Right cardiac atrium (tissue), 5 donors: ENCODE results near the gene EHMT1. TPM values are rescaled to one million over a fixed set of nuclear protein-coding genes. Genes with fewer than 3 reads are reported as not detected.

Experiments used
- ATAC-seq, 2 donors: fragments of 200-7000 bp; cut with Tn5 transposase; one replicate each; pipeline versions ENCODE4 v1.8.0 to v1.9.1; 2020; ENCODE audit warnings: moderate library complexity in 2 of 2, mild to moderate bottlenecking in 1 of 2
- DNase-seq, 3 donors: peaks; one replicate each; pipeline ENCODE4 v3.0.0-alpha.2; 2020
- H3K27ac ChIP-seq: one replicate; pipeline ENCODE4 v1.5.1; 2013; ENCODE audit warnings: mild to moderate bottlenecking, low read length, control low read depth, moderate library complexity
- H3K27me3 ChIP-seq: one replicate; pipeline ENCODE4 v1.6.1; 2013; ENCODE audit not compliant: control insufficient read depth, insufficient read depth
- H3K4me1 ChIP-seq: one replicate; pipeline ENCODE4 v1.6.1; 2013; ENCODE audit warnings: low read length; ENCODE audit not compliant: control insufficient read depth, insufficient read depth
- H3K4me3 ChIP-seq: one replicate; pipeline ENCODE4 v1.5.1; 2013; ENCODE audit warnings: low read length, control low read depth
- H3K9me3 ChIP-seq: one replicate; pipeline ENCODE4 v1.6.1; 2013; ENCODE audit warnings: low read length; ENCODE audit not compliant: control insufficient read depth
- WGBS: extraction: QIAGEN DNeasy Blood & Tissue Kit; methylation state at CpG from one replicate; pipeline ENCODE4 v1.1.7; 2013; 5-methylcytosine and 5-hydroxymethylcytosine counted together
- intact Hi-C, 4 donors: fragments of 100-400 bp; cut with DNase I; formaldehyde crosslinking; loops; one replicate each; pipeline versions ENCODE4 v1.11.0 to v1.14.0; 2022 to 2023
- polyA plus RNA-seq: library from polyadenylated mRNA; stranded (reverse); fragments of 200-250 nt; gene quantifications from one replicate; pipeline ENCODE4 v1.2.3, GENCODE V29; 2013
- total RNA-seq, 4 donors: library from RNA; stranded (reverse); fragmentation: NEBNext Ultra II Directional; extraction: Animal tissue kit (Norgen Biotek cat#: 25700); gene quantifications; one replicate each; pipeline ENCODE4 v1.2.1, GENCODE V29; 2021
- donor health status: healthy with polysubstance abuse.
- donor health status: DM: no; HTN: yes; CAD: no.
- donor health status: DM: no; HTN: no; CAD: no.
- donor health status: DM: no; HTN: yes; CAD: no; lungs with severe emphysema.
- donor health status: DM: yes; HTN: yes; CAD: no.

The EHMT1 gene
- total and polyA plus RNA-seq, 5 donors: 23.3 to 38.6 (median 36.0) TPM

GRCh38 chr9:137838576-137838975, 219.8 kb downstream of the EHMT1 start:
- Histone ChIP-seq H3K27me3 (no peaks in the 10 kb centered on the region), H3K9me3 (no peaks in the 10 kb centered on the region), H3K4me1 (no peaks in the 10 kb centered on the region), H3K27ac (no peak overlapping the region), H3K4me3 (no peak overlapping the region)
- DNase-seq (no peak), ATAC-seq (no peak)
- intact Hi-C loops: no loop called here
- WGBS: 94% methylated on average over 10 of the region's 10 CpGs

GRCh38 chr9:137843355-137843754, 224.6 kb downstream of the EHMT1 start:
- DNase-seq (no peak), ATAC-seq (no peak)
- H3K4me1 ChIP-seq: no peaks in the 10 kb centered on the region
- 90% methylated on average over 9 of the region's 9 CpGs for WGBS
- no peak overlapping the region for H3K27ac ChIP-seq
- no peaks in the 10 kb centered on the region for H3K27me3 ChIP-seq
- H3K4me3 ChIP-seq: no peak overlapping the region
- intact Hi-C loops: no loop called here
- no peaks in the 10 kb centered on the region for H3K9me3 ChIP-seq

- intact Hi-C loops: no loop called here
Measured at GRCh38 chr9:137851516-137852267, 232.9 kb downstream of the EHMT1 start.

GRCh38 chr9:137853392-137853995, 234.7 kb downstream of the EHMT1 start:
- Histone ChIP-seq H3K27me3 (no peaks in the 10 kb centered on the region), H3K4me1 (no peaks in the 10 kb centered on the region), H3K27ac (no peak overlapping the region), H3K9me3 (peaks cover 2% of the 10 kb centered on the region), H3K4me3 (no peak overlapping the region)
- no peak for DNase-seq
- ATAC-seq: no peak
- 91% methylated on average over 1 of the region's 1 CpG for WGBS
- intact Hi-C loops: no loop called here

More at GRCh38 chr9:137851516-137852267, 232.9 kb downstream of the EHMT1 start:
- Histone ChIP-seq H3K27ac (no peak overlapping the region), H3K4me3 (no peak overlapping the region), H3K9me3 (peaks cover 2% of the 10 kb centered on the region), H3K27me3 (no peaks in the 10 kb centered on the region), H3K4me1 (no peaks in the 10 kb centered on the region)
- ATAC-seq: no peak
- WGBS: 58% methylated on average over 5 of the region's 5 CpGs
- DNase-seq: no peak

- intact Hi-C loops: no loop called here
- H3K4me1 ChIP-seq: no peaks in the 10 kb centered on the region
- H3K9me3 ChIP-seq: peaks cover 2% of the 10 kb centered on the region
- ATAC-seq: no peak
- H3K27me3 ChIP-seq: no peaks in the 10 kb centered on the region
- 91% methylated on average over 1 of the region's 1 CpG for WGBS
- H3K27ac ChIP-seq: no peak overlapping the region
- no peak for DNase-seq
- H3K4me3 ChIP-seq: no peak overlapping the region
Measured at GRCh38 chr9:137860361-137860760, 241.6 kb downstream of the EHMT1 start.

GRCh38 chr9:137865581-137866145, 246.9 kb downstream of the EHMT1 start:
- DNase-seq (no peak), ATAC-seq (no peak)
- Histone ChIP-seq H3K4me1 (no peaks in the 10 kb centered on the region), H3K9me3 (no peaks in the 10 kb centered on the region), H3K27ac (no peak overlapping the region), H3K4me3 (no peak overlapping the region), H3K27me3 (no peaks in the 10 kb centered on the region)
- 62% methylated on average over 18 of the region's 18 CpGs for WGBS
- intact Hi-C loops: no loop called here

- intact Hi-C loops: no loop called here
- H3K9me3 ChIP-seq: no peaks in the 10 kb centered on the region
- ATAC-seq: no peak
- DNase-seq: no peak
- H3K27me3 ChIP-seq: no peaks in the 10 kb centered on the region
- H3K4me3 ChIP-seq: no peak overlapping the region
- WGBS: 47% methylated on average over 21 of the region's 21 CpGs
- H3K27ac ChIP-seq: no peak overlapping the region
- no peaks in the 10 kb centered on the region for H3K4me1 ChIP-seq
Measured at GRCh38 chr9:137866226-137867141, 247.7 kb downstream of the EHMT1 start.

- intact Hi-C loops: no loop called here
- Histone ChIP-seq H3K4me1 (no peaks in the 10 kb centered on the region), H3K9me3 (no peaks in the 10 kb centered on the region), H3K27me3 (no peaks in the 10 kb centered on the region), H3K4me3 (no peak overlapping the region), H3K27ac (no peak overlapping the region)
- ATAC-seq: no peak
- DNase-seq: no peak
- WGBS: 74% methylated on average over 3 of the region's 3 CpGs
Measured at GRCh38 chr9:137870432-137870831, 251.6 kb downstream of the EHMT1 start.

GRCh38 chr9:137872296-137872695, 253.5 kb downstream of the EHMT1 start:
- no peaks in the 10 kb centered on the region for H3K27me3 ChIP-seq

GRCh38 chr9:137873408-137873807, 254.6 kb downstream of the EHMT1 start:
- Histone ChIP-seq H3K9me3 (no peaks in the 10 kb centered on the region), H3K4me3 (no peak overlapping the region), H3K27ac (no peak overlapping the region), H3K27me3 (no peaks in the 10 kb centered on the region), H3K4me1 (no peaks in the 10 kb centered on the region)
- intact Hi-C loops: no loop called here
- DNase-seq (no peak), ATAC-seq (no peak)
- WGBS: 78% methylated on average over 8 of the region's 8 CpGs

More at GRCh38 chr9:137872296-137872695, 253.5 kb downstream of the EHMT1 start:
- no peak for DNase-seq
- WGBS: 80% methylated on average over 10 of the region's 10 CpGs
- no peak for ATAC-seq
- no peaks in the 10 kb centered on the region for H3K9me3 ChIP-seq
- H3K27ac ChIP-seq: no peak overlapping the region
- H3K4me1 ChIP-seq: no peaks in the 10 kb centered on the region
- intact Hi-C loops: no loop called here
- H3K4me3 ChIP-seq: no peak overlapping the region
